Measurements from ENCODE around the gene DNAAF9. TPM values are rescaled to one million over a fixed set of nuclear protein-coding genes. Genes with fewer than 3 reads are reported as not detected.

DNAAF9 gene
- total and polyA plus RNA-seq, 2 donors from 2014 or later, result 7.3 to 25.2 TPM

- Histone ChIP-seq H3K36me3 (ENCODE audit: control insufficient read depth in 2 of 3, insufficient read depth in 3 of 3, low read length in 3 of 3) (peaks cover 3 to 35% (median 7%) of the 10 kb centered on the region in 3 donors), H3K27ac (ENCODE audit: low read depth in 2 of 2, low read length in 2 of 2) (peak overlapping the region in 1 of 2 donors; percentile 49), H3K4me1 (ENCODE audit: control insufficient read depth in 2 of 3, insufficient read depth in 2 of 3, low read depth in 1 of 3, low read length in 3 of 3) (peaks cover 0 to 25% (median 21%) of the 10 kb centered on the region in 3 donors), H3K9me3 (ENCODE audit: control insufficient read depth in 2 of 3, insufficient read depth in 1 of 3, low read length in 3 of 3) (no peaks in the 10 kb centered on the region), H3K27me3 (ENCODE audit: control insufficient read depth, insufficient read depth, low read length) (no peaks in the 10 kb centered on the region), H3K9ac (ENCODE audit: low read length in 3 of 3) (no peak overlapping the region), H3K4me3 (ENCODE audit: low read length in 3 of 3) (peak overlapping the region in 1 of 3 donors; percentile 9)
- DNase-seq (no peak), FAIRE-seq (no peak)
- intact Hi-C loops (cut with DNase I), result no loop called here
- TF ChIP-seq CTCF (IDR thresholded peaks at IDR 0.05; ENCODE audit: borderline replicate concordance, extremely low read depth, insufficient read depth), result no peak
These were observed 29.8 kb downstream of the DNAAF9 start for GRCh38 chr20:3377644-3378043.

DNA sequence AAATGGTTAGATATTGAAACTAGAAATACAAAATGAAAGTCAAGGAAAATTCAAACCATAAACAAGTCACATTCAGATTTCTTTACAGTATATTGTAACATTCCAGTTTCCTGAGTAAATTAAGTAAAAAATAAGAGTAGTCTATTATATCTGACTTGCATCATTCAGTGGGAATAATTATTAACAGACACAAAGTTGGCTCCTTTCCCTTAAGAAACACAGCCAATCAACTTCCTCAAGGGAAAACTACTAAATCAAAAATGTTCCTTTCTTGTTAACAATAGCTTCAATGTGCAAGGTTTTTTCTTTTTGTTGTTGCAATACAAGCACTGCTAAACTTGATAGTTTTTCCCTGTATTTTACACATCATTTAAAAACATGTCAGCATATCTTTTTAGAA is 33.2 kb downstream of the DNAAF9 start:
- Histone ChIP-seq H3K36me3 (ENCODE audit: control insufficient read depth in 2 of 3, insufficient read depth in 3 of 3, low read length in 3 of 3) (peaks cover 3 to 36% (median 11%) of the 10 kb centered on the region in 3 donors), H3K4me3 (ENCODE audit: low read length in 3 of 3) (no peak overlapping the region), H3K9me3 (ENCODE audit: control insufficient read depth in 2 of 3, insufficient read depth in 1 of 3, low read length in 3 of 3) (no peaks in the 10 kb centered on the region), H3K9ac (ENCODE audit: low read length in 3 of 3) (no peak overlapping the region), H3K27me3 (ENCODE audit: control insufficient read depth, insufficient read depth, low read length) (no peaks in the 10 kb centered on the region), H3K4me1 (ENCODE audit: control insufficient read depth in 2 of 3, insufficient read depth in 2 of 3, low read depth in 1 of 3, low read length in 3 of 3) (peaks cover 0 to 25% (median 21%) of the 10 kb centered on the region in 3 donors), H3K27ac (ENCODE audit: low read depth in 2 of 2, low read length in 2 of 2) (peak overlapping the region in 1 of 2 donors; percentile 68)
- intact Hi-C loops (cut with DNase I), result no loop called here
- DNase-seq, result peak in 2 of 5 donors; percentile 21 to 46
- peak; percentile 96 for FAIRE-seq
- TF ChIP-seq CTCF (IDR thresholded peaks at IDR 0.05; ENCODE audit: borderline replicate concordance, extremely low read depth, insufficient read depth), result no peak

- Histone ChIP-seq H3K9ac (ENCODE audit: low read length in 3 of 3) (no peak overlapping the region), H3K27me3 (ENCODE audit: control insufficient read depth, insufficient read depth, low read length) (no peaks in the 10 kb centered on the region), H3K4me3 (ENCODE audit: low read length in 3 of 3) (no peak overlapping the region), H3K36me3 (ENCODE audit: control insufficient read depth in 2 of 3, insufficient read depth in 3 of 3, low read length in 3 of 3) (peaks cover 3 to 36% (median 11%) of the 10 kb centered on the region in 3 donors), H3K4me1 (ENCODE audit: control insufficient read depth in 2 of 3, insufficient read depth in 2 of 3, low read depth in 1 of 3, low read length in 3 of 3) (peaks cover 0 to 15% (median 15%) of the 10 kb centered on the region in 3 donors), H3K9me3 (ENCODE audit: control insufficient read depth in 2 of 3, insufficient read depth in 1 of 3, low read length in 3 of 3) (no peaks in the 10 kb centered on the region), H3K27ac (ENCODE audit: low read depth in 2 of 2, low read length in 2 of 2) (no peak overlapping the region)
- intact Hi-C loops (cut with DNase I), result no loop called here
- DNase-seq (no peak), FAIRE-seq (no peak)
- no peak for TF ChIP-seq CTCF (IDR thresholded peaks at IDR 0.05; ENCODE audit: borderline replicate concordance, extremely low read depth, insufficient read depth)
These were observed 35.7 kb downstream of the DNAAF9 start for GRCh38 chr20:3371754-3372153.

GRCh38 chr20:3367089-3367488 is 40.4 kb downstream of the DNAAF9 start:
- no peak for TF ChIP-seq CTCF (IDR thresholded peaks at IDR 0.05; ENCODE audit: borderline replicate concordance, extremely low read depth, insufficient read depth)
- no peak for FAIRE-seq
- peak in 2 of 5 donors; percentile 32 to 45 for DNase-seq

More at GRCh38 chr20:3367089-3367488, 40.4 kb downstream of the DNAAF9 start:
- H3K4me1 ChIP-seq (ENCODE audit: control insufficient read depth in 2 of 3, insufficient read depth in 2 of 3, low read depth in 1 of 3, low read length in 3 of 3), result peaks cover 0 to 6% (median 0%) of the 10 kb centered on the region in 3 donors
- H3K27me3 ChIP-seq (ENCODE audit: control insufficient read depth, insufficient read depth, low read length), result no peaks in the 10 kb centered on the region
- H3K9me3 ChIP-seq (ENCODE audit: control insufficient read depth in 2 of 3, insufficient read depth in 1 of 3, low read length in 3 of 3), result no peaks in the 10 kb centered on the region
- no peak overlapping the region for H3K9ac ChIP-seq (ENCODE audit: low read length in 3 of 3)
- intact Hi-C loops (cut with DNase I), result no loop called here
- no peak overlapping the region for H3K4me3 ChIP-seq (ENCODE audit: low read length in 3 of 3)
- H3K36me3 ChIP-seq (ENCODE audit: control insufficient read depth in 2 of 3, insufficient read depth in 3 of 3, low read length in 3 of 3), result peaks cover 0 to 6% (median 0%) of the 10 kb centered on the region in 3 donors
- no peak overlapping the region for H3K27ac ChIP-seq (ENCODE audit: low read depth in 2 of 2, low read length in 2 of 2)
